Stomach (tissue), 4 donors: Measurements from ENCODE around the gene LDB2.

ENCODE experiments used
- POLR2A ChIP-seq, 4 donors: fragments of 450-650 bp; IDR thresholded peaks; one replicate each; pipeline ENCODE4 v1.6.1; 2016; ENCODE audit warnings: antibody characterized with exemption in 4 of 4, control low read depth in 2 of 4, mild to moderate bottlenecking in 1 of 4, moderate library complexity in 1 of 4
- TF ChIP-seq, protein P1 (sequence below), 7 experiments: fragments of 450-650 bp in 4 of 7; fragments of 200-600 bp in 3 of 7; sonication (generic) in 3 of 7; IDR thresholded peaks; one replicate each; pipeline ENCODE4 v1.5.1; 2016 to 2019; ENCODE audit warnings: antibody characterized with exemption in 7 of 7, control low read depth in 2 of 7, mild to moderate bottlenecking in 1 of 7

GRCh38 chr4:16579866-16580265 is 318.6 kb downstream of the LDB2 start:
- TF ChIP-seq, protein P1, sequence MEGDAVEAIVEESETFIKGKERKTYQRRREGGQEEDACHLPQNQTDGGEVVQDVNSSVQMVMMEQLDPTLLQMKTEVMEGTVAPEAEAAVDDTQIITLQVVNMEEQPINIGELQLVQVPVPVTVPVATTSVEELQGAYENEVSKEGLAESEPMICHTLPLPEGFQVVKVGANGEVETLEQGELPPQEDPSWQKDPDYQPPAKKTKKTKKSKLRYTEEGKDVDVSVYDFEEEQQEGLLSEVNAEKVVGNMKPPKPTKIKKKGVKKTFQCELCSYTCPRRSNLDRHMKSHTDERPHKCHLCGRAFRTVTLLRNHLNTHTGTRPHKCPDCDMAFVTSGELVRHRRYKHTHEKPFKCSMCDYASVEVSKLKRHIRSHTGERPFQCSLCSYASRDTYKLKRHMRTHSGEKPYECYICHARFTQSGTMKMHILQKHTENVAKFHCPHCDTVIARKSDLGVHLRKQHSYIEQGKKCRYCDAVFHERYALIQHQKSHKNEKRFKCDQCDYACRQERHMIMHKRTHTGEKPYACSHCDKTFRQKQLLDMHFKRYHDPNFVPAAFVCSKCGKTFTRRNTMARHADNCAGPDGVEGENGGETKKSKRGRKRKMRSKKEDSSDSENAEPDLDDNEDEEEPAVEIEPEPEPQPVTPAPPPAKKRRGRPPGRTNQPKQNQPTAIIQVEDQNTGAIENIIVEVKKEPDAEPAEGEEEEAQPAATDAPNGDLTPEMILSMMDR (IDR thresholded peaks at IDR 0.05), result no peak
- TF ChIP-seq POLR2A (IDR thresholded peaks at IDR 0.05), result no peak
